Naive thymus-derived CD4-positive, alpha-beta T cell (primary cell): ENCODE data around the gene BRCA2. TPM values are rescaled to one million over a fixed set of nuclear protein-coding genes. Genes with fewer than 3 reads are reported as not detected.

Experiments
- ATAC-seq: fragments of 150-1000 bp; cut with Tn5 transposase; 2 replicates; pipeline ENCODE4 v1.10.0; 2021; ENCODE audit warnings: mild to moderate bottlenecking, moderate library complexity
- CTCF ChIA-PET: fragments of 350-600 bp; sonication (Branson Sonifier 250); formaldehyde crosslinking; loops from one replicate; lab custom pipeline; 2021; ENCODE audit warnings: antibody characterized with exemption; lab: Charles Lee
- POLR2A ChIA-PET: fragments of 350-600 bp; sonication (Branson Sonifier 250); formaldehyde crosslinking; loops from one replicate; lab custom pipeline; 2021; ENCODE audit warnings: antibody characterized with exemption, inconsistent platforms; lab: Charles Lee
- DNase-seq, 9 donors: peaks; one replicate each; pipeline versions ENCODE4 v3.0.0 to v3.0.0-alpha.2; 2020 to 2022; ENCODE audit warnings: mixed read lengths in 1 of 9
- H3K27ac ChIP-seq: one replicate; pipeline ENCODE4 v1.7.0; 2013; ENCODE audit warnings: mild to moderate bottlenecking, low read depth, low read length, moderate library complexity
- H3K27me3 ChIP-seq, 2 donors: one replicate each; pipeline ENCODE4 v1.7.0; 2013; ENCODE audit warnings: low read length in 2 of 2, mild to moderate bottlenecking in 2 of 2, moderate library complexity in 2 of 2; ENCODE audit not compliant: control insufficient read depth in 2 of 2, insufficient read depth in 2 of 2
- H3K36me3 ChIP-seq, 3 experiments: 1 replicate in 2 of 3; 2 replicates in 1 of 3; pipeline ENCODE4 v1.7.0; 2013; ENCODE audit warnings: low read length in 3 of 3, mild to moderate bottlenecking in 3 of 3, moderate library complexity in 1 of 3; ENCODE audit not compliant: insufficient read depth in 3 of 3, control insufficient read depth in 2 of 3
- H3K4me1 ChIP-seq, 2 donors: one replicate each; pipeline ENCODE4 v1.7.0; 2013; ENCODE audit warnings: low read length in 2 of 2, mild to moderate bottlenecking in 2 of 2, moderate library complexity in 1 of 2; ENCODE audit not compliant: control insufficient read depth in 2 of 2, insufficient read depth in 2 of 2
- H3K4me3 ChIP-seq: 2 replicates; pipeline ENCODE4 v1.7.0; 2013; ENCODE audit warnings: mild to moderate bottlenecking, low read length
- H3K9me3 ChIP-seq, 3 experiments: 1 replicate in 2 of 3; 2 replicates in 1 of 3; pipeline ENCODE4 v1.7.0; 2013; ENCODE audit warnings: low read length in 3 of 3; ENCODE audit not compliant: control insufficient read depth in 2 of 3
- H3K27ac Mint-ChIP-seq, 9 donors: one replicate each; pipeline ENCODE4 v1.8.0; 2020 to 2022; ENCODE audit warnings: mixed read lengths in 9 of 9, mild to moderate bottlenecking in 8 of 9, moderate library complexity in 5 of 9, inconsistent platforms in 2 of 9
- H3K27me3 Mint-ChIP-seq, 5 donors: one replicate each; pipeline ENCODE4 v1.8.0; 2021 to 2022; ENCODE audit warnings: mixed read lengths in 5 of 5, mild to moderate bottlenecking in 1 of 5
- H3K36me3 Mint-ChIP-seq, 5 donors: one replicate each; pipeline ENCODE4 v1.8.0; 2020 to 2022; ENCODE audit warnings: mixed read lengths in 5 of 5, mild to moderate bottlenecking in 3 of 5, inconsistent platforms in 1 of 5
- H3K4me1 Mint-ChIP-seq, 7 donors: one replicate each; pipeline ENCODE4 v1.8.0; 2020 to 2022; ENCODE audit warnings: mixed read lengths in 7 of 7, mild to moderate bottlenecking in 3 of 7, inconsistent platforms in 1 of 7
- H3K4me3 Mint-ChIP-seq, 10 donors: one replicate each; pipeline ENCODE4 v1.8.0; 2020 to 2022; ENCODE audit warnings: mild to moderate bottlenecking in 10 of 10, mixed read lengths in 10 of 10, moderate library complexity in 6 of 10, inconsistent platforms in 2 of 10
- H3K9me3 Mint-ChIP-seq, 11 donors: one replicate each; pipeline ENCODE4 v1.8.0; 2020 to 2022; ENCODE audit warnings: mixed read lengths in 11 of 11, mild to moderate bottlenecking in 4 of 11, inconsistent platforms in 1 of 11, moderate library complexity in 1 of 11
- intact Hi-C, 2 donors: fragments of 100-400 bp; cut with micrococcal nuclease; formaldehyde crosslinking; loops; one replicate each; pipeline ENCODE4 v1.15.1; 2023
- polyA plus RNA-seq, 2 donors: library from polyadenylated mRNA; unstranded; fragments of 300-500 nt; fragmentation: Illumina TruSeq; gene quantifications; one replicate each; pipeline ENCODE4 v1.2.3, GENCODE V29; 2021
- total RNA-seq, 6 experiments: library from RNA in 5 of 6; stranded (reverse) in 5 of 6; gene quantifications; 1 replicate in 5 of 6; 2 replicates in 1 of 6; pipeline ENCODE4 v1.2.3 and lab custom pipeline; 2021 to 2026

The BRCA2 gene
- total and polyA plus RNA-seq, 7 experiments from 2014 or later: 1.1 to 19.9 (median 3.3) TPM

GRCh38 chr13:32376642-32377415 is 61.5 kb downstream of the BRCA2 start:
- H3K36me3 Mint-ChIP-seq: peaks cover 12 to 32% (median 20%) of the 10 kb centered on the region in 5 donors
- Histone ChIP-seq H3K9me3 (no peaks in the 10 kb centered on the region), H3K27me3 (no peaks in the 10 kb centered on the region), H3K4me1 (no peaks in the 10 kb centered on the region), H3K36me3 (no peaks in the 10 kb centered on the region), H3K4me3 (no peak overlapping the region), H3K27ac (no peak overlapping the region)
- no peak overlapping the region for H3K4me3 Mint-ChIP-seq
- H3K27ac Mint-ChIP-seq: no peak overlapping the region
- H3K4me1 Mint-ChIP-seq: peaks cover 0 to 2% (median 0%) of the 10 kb centered on the region in 7 donors
- intact Hi-C loops: loop anchor here in 1 of 2 donors (5.0 kb wide), 1 partner anchor 1345 kb away; no protein-coding TSS in a partner anchor
- peaks cover 0 to 9% (median 0%) of the 10 kb centered on the region in 11 donors for H3K9me3 Mint-ChIP-seq
- ChIA-PET CTCF (no interaction called here), POLR2A (no interaction called here)
- ATAC-seq (no peak), DNase-seq (no peak)
- no peaks in the 10 kb centered on the region for H3K27me3 Mint-ChIP-seq

DNA sequence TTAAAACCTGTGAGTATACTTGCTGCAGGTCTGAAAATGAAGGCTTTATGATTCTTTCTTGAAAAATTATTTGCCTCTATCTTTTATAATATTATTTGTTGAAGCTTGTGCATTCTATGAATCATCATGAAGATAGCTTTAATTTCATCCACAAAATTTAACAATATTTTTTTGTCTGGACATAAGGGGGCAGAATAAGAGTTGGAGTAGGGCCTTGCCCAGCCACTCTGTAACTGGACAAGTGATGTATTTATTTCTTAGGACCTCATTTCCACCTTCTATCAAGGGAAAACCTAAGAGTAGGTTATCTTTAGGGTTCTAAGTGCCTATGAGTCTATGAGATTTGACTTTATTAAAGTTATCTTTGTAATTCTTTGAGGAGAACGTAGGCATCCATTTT is 62.7 kb downstream of the BRCA2 start:
- Histone ChIP-seq H3K27me3 (no peaks in the 10 kb centered on the region), H3K9me3 (no peaks in the 10 kb centered on the region), H3K4me1 (no peaks in the 10 kb centered on the region), H3K4me3 (no peak overlapping the region), H3K36me3 (no peaks in the 10 kb centered on the region), H3K27ac (no peak overlapping the region)
- CTCF ChIA-PET: no interaction called here
- Mint-ChIP-seq H3K4me3 (no peak overlapping the region), H3K36me3 (peaks cover 8 to 23% (median 12%) of the 10 kb centered on the region in 5 donors), H3K27me3 (no peaks in the 10 kb centered on the region), H3K27ac (no peak overlapping the region), H3K4me1 (peaks cover 0 to 2% (median 0%) of the 10 kb centered on the region in 7 donors), H3K9me3 (peaks cover 0 to 8% (median 0%) of the 10 kb centered on the region in 11 donors)
- DNase-seq (no peak), ATAC-seq (no peak)
- POLR2A ChIA-PET: no interaction called here
- intact Hi-C loops: loop anchor here in 1 of 2 donors (5.0 kb wide), 1 partner anchor 1344 kb away; no protein-coding TSS in a partner anchor

GRCh38 chr13:32381539-32381938 is 66.2 kb downstream of the BRCA2 start:
- Histone ChIP-seq H3K4me3 (no peak overlapping the region), H3K4me1 (no peaks in the 10 kb centered on the region), H3K36me3 (no peaks in the 10 kb centered on the region), H3K9me3 (no peaks in the 10 kb centered on the region), H3K27ac (no peak overlapping the region), H3K27me3 (no peaks in the 10 kb centered on the region)
- DNase-seq (peak in 6 of 9 donors; percentile 5 to 41 (median 24)), ATAC-seq (peak; percentile 73)
- no peak overlapping the region for H3K27ac Mint-ChIP-seq
- peaks cover 0 to 4% (median 0%) of the 10 kb centered on the region in 5 donors for H3K36me3 Mint-ChIP-seq
- no peaks in the 10 kb centered on the region for H3K27me3 Mint-ChIP-seq
- CTCF ChIA-PET: interaction anchor here (0.9 to 1.2 kb wide), 2 partner anchors 198 to 200 kb away, joined by 3 to 5 read pairs; no protein-coding TSS in a partner anchor
- H3K4me1 Mint-ChIP-seq: peaks cover 0 to under 1% (median 0%) of the 10 kb centered on the region in 7 donors
- no peak overlapping the region for H3K4me3 Mint-ChIP-seq
- intact Hi-C loops: loop anchor here (1.0 to 5.0 kb wide), 6 partner anchors 46 to 1161 kb away; partner anchors contain the start of gene N4BP2L1 (in 2 of the 2)
- POLR2A ChIA-PET: no interaction called here
- H3K9me3 Mint-ChIP-seq: no peaks in the 10 kb centered on the region

- Mint-ChIP-seq H3K9me3 (no peaks in the 10 kb centered on the region), H3K27ac (no peak overlapping the region), H3K27me3 (no peaks in the 10 kb centered on the region), H3K36me3 (peaks cover 0 to 8% (median 0%) of the 10 kb centered on the region in 5 donors), H3K4me1 (peaks cover 0 to 2% (median 0%) of the 10 kb centered on the region in 7 donors), H3K4me3 (no peak overlapping the region)
- POLR2A ChIA-PET: no interaction called here
- Histone ChIP-seq H3K36me3 (no peaks in the 10 kb centered on the region), H3K27me3 (no peaks in the 10 kb centered on the region), H3K4me1 (no peaks in the 10 kb centered on the region), H3K9me3 (no peaks in the 10 kb centered on the region), H3K27ac (no peak overlapping the region), H3K4me3 (no peak overlapping the region)
- no peak for ATAC-seq
- CTCF ChIA-PET: interaction anchor here (0.7 to 1.1 kb wide), 3 partner anchors 23 to 116 kb away, joined by 3 read pairs; no protein-coding TSS in a partner anchor
- no peak for DNase-seq
- intact Hi-C loops: loop anchor here (5.0 kb wide), 2 partner anchors 43 to 253 kb away; partner anchors contain the start of gene N4BP2L1 (in 2 of the 2)
Measured at GRCh38 chr13:32383836-32384618, 68.7 kb downstream of the BRCA2 start.

GRCh38 chr13:32384702-32385101 is 69.4 kb downstream of the BRCA2 start:
- Histone ChIP-seq H3K4me1 (peaks cover 0 to 5% of the 10 kb centered on the region in 2 donors), H3K4me3 (no peak overlapping the region), H3K27me3 (no peaks in the 10 kb centered on the region), H3K9me3 (no peaks in the 10 kb centered on the region), H3K27ac (no peak overlapping the region), H3K36me3 (no peaks in the 10 kb centered on the region)
- Mint-ChIP-seq H3K9me3 (no peaks in the 10 kb centered on the region), H3K27ac (no peak overlapping the region), H3K27me3 (no peaks in the 10 kb centered on the region), H3K4me3 (no peak overlapping the region), H3K36me3 (peaks cover 0 to 8% (median 0%) of the 10 kb centered on the region in 5 donors), H3K4me1 (peaks cover 0 to 2% (median 0%) of the 10 kb centered on the region in 7 donors)
- intact Hi-C loops: loop anchor here (5.0 kb wide), 2 partner anchors 43 to 253 kb away; partner anchors contain the start of gene N4BP2L1 (in 2 of the 2)
- ChIA-PET CTCF (interaction anchor here (0.6 to 0.7 kb wide), 2 partner anchors 64 to 117 kb away, joined by 3 read pairs; no protein-coding TSS in a partner anchor), POLR2A (interaction anchor here (0.6 kb wide), 1 partner anchor 52 kb away, joined by 3 read pairs; no protein-coding TSS in a partner anchor)
- no peak for ATAC-seq
- DNase-seq: no peak

- Histone ChIP-seq H3K36me3 (no peaks in the 10 kb centered on the region), H3K27ac (no peak overlapping the region), H3K4me3 (no peak overlapping the region), H3K9me3 (no peaks in the 10 kb centered on the region), H3K27me3 (no peaks in the 10 kb centered on the region), H3K4me1 (peaks cover 0 to 12% of the 10 kb centered on the region in 2 donors)
- intact Hi-C loops: no loop called here
- Mint-ChIP-seq H3K27me3 (no peaks in the 10 kb centered on the region), H3K27ac (no peak overlapping the region), H3K9me3 (no peaks in the 10 kb centered on the region), H3K4me1 (peaks cover 0 to 6% (median 2%) of the 10 kb centered on the region in 7 donors), H3K36me3 (peaks cover 0 to 9% (median 0%) of the 10 kb centered on the region in 5 donors), H3K4me3 (no peak overlapping the region)
- ChIA-PET CTCF (interaction anchor here (0.6 kb wide), 1 partner anchor 63 kb away, joined by 3 read pairs; no protein-coding TSS in a partner anchor), POLR2A (interaction anchor here (0.6 kb wide), 1 partner anchor 51 kb away, joined by 3 read pairs; no protein-coding TSS in a partner anchor)
- ATAC-seq (no peak), DNase-seq (peak in 3 of 9 donors; percentile 5 to 22 (median 10))
Measured at GRCh38 chr13:32385410-32385809, 70.1 kb downstream of the BRCA2 start.
